K562 (cell line): Measurements from ENCODE around the gene CYBRD1. TPM values are rescaled to one million over a fixed set of nuclear protein-coding genes. Genes with fewer than 3 reads are reported as not detected.

ENCODE experiments used
- ARID2 ChIP-seq: fragments of 450-650 bp; IDR thresholded peaks from 2 replicates; pipeline ENCODE4 v1.6.1; 2017; ENCODE audit warnings: antibody characterized with exemption, mild to moderate bottlenecking
- ATF1 ChIP-seq, 2 experiments: fragments of 450-650 bp in 1 of 2; IDR thresholded peaks; 2 replicates each; pipeline ENCODE4 v1.6.1; 2016; ENCODE audit warnings: missing compliant biosample characterization in 1 of 2, missing genetic modification characterization in 1 of 2
- ETV1 ChIP-seq: fragments of 450-650 bp; conservative IDR thresholded peaks from 2 replicates; pipeline ENCODE4 v1.6.1; 2016; ENCODE audit warnings: missing genetic modification characterization, control low read depth, low read depth, missing compliant biosample characterization
- EZH2 ChIP-seq: IDR thresholded peaks from 2 replicates; pipeline ENCODE4 v1.6.1; 2012; ENCODE audit warnings: low read depth, mild to moderate bottlenecking, inconsistent platforms, low read length, borderline replicate concordance
- KAT2B ChIP-seq: IDR thresholded peaks from one replicate; pipeline ENCODE4 v1.6.1; 2012; ENCODE audit warnings: low read depth, mild to moderate bottlenecking, control low read depth, inconsistent platforms, low read length, moderate library complexity
- NFIX ChIP-seq: fragments of 250-450 bp; sonication (Bioruptor Pico); IDR thresholded peaks from 2 replicates; pipeline ENCODE4 v1.4.0; 2020; ENCODE audit warnings: low read depth, mild to moderate bottlenecking, moderate library complexity
- RB1 ChIP-seq: fragments of 450-650 bp; IDR thresholded peaks from 2 replicates; pipeline ENCODE4 v1.6.1; 2017; ENCODE audit warnings: low read depth, mild to moderate bottlenecking
- SMAD3 ChIP-seq: fragments of 450-650 bp; formaldehyde crosslinking; conservative IDR thresholded peaks from 2 replicates; pipeline ENCODE4 v1.4.0; 2020; ENCODE audit warnings: mild to moderate bottlenecking
- SRF ChIP-seq, 2 experiments: fragments of 250-450, 450-650 bp in 1 of 2; sonication (Bioruptor Pico) in 1 of 2; sonication (generic) in 1 of 2; formaldehyde crosslinking; IDR thresholded peaks; 2 replicates each; pipeline versions ENCODE4 v1.5.0 to v1.5.1; 2020 to 2022; ENCODE audit warnings: mild to moderate bottlenecking in 1 of 2, missing genetic modification reagents in 1 of 2
- TOE1 ChIP-seq, 2 experiments: fragments of 450-650 bp in 1 of 2; sonication (generic) in 1 of 2; formaldehyde crosslinking in 1 of 2; IDR thresholded peaks; 2 replicates each; pipeline versions ENCODE4 v1.7.1 to v1.8.0; 2016 to 2022; ENCODE audit warnings: borderline replicate concordance in 2 of 2, mild to moderate bottlenecking in 2 of 2, antibody characterized with exemption in 1 of 2, inconsistent platforms in 1 of 2, low read depth in 1 of 2, missing genetic modification reagents in 1 of 2, moderate library complexity in 1 of 2
- XRCC3 ChIP-seq: fragments of 450-650 bp; IDR thresholded peaks from 2 replicates; pipeline ENCODE4 v1.6.1; 2017; ENCODE audit warnings: mild to moderate bottlenecking, moderate library complexity
- YY1 ChIP-seq, 3 experiments: IDR thresholded peaks; 2 replicates each; pipeline ENCODE4 v1.6.1; 2011; ENCODE audit warnings: low read length in 2 of 3, mild to moderate bottlenecking in 2 of 3, moderate library complexity in 2 of 3, borderline replicate concordance in 1 of 3, control low read depth in 1 of 3, low read depth in 1 of 3; ENCODE audit not compliant: insufficient read depth in 3 of 3, insufficient replicate concordance in 2 of 3, control insufficient read depth in 1 of 3, insufficient read length in 1 of 3; ENCODE audit errors: extremely low read depth in 1 of 3
- ZBTB40 ChIP-seq, 2 experiments: fragments of 450-650 bp in 1 of 2; sonication (generic) in 1 of 2; formaldehyde crosslinking in 1 of 2; IDR thresholded peaks; 2 replicates each; pipeline versions ENCODE4 v1.7.1 to v1.9.0; 2016 to 2022; ENCODE audit warnings: inconsistent platforms in 1 of 2, mild to moderate bottlenecking in 1 of 2, missing genetic modification reagents in 1 of 2
- ZFP91 ChIP-seq: sonication (generic); formaldehyde crosslinking; IDR thresholded peaks from 2 replicates; pipeline ENCODE4 v1.8.0; 2022; ENCODE audit warnings: mild to moderate bottlenecking, missing genetic modification reagents
- ZFX ChIP-seq: sonication (generic); formaldehyde crosslinking; IDR thresholded peaks from 2 replicates; pipeline ENCODE4 v1.8.0; 2022; ENCODE audit warnings: mild to moderate bottlenecking, missing genetic modification reagents, moderate library complexity
- polyA plus RNA-seq, 8 experiments: library from polyadenylated mRNA; depleted of rRNA in 4 of 8; stranded (reverse) in 5 of 8; unstranded in 3 of 8; fragments of >200 nt; fragmentation: Nextera tagmentation in 2 of 8; fragmentation: Illumina TruSeq in 1 of 8; extraction: Ambion mirVana in 2 of 8; extraction: Trizol in 1 of 8; gene quantifications; 2 replicates each; pipeline versions ENCODE4 v1.2.1 to v1.2.3, GENCODE V29; 2011 to 2014; ENCODE audit warnings: inconsistent platforms in 1 of 8, missing spikeins in 1 of 8
- total RNA-seq, 7 experiments: library from RNA; depleted of rRNA in 6 of 7; stranded (reverse); fragments of >200 nt in 6 of 7; fragmentation: Illumina TruSeq in 2 of 7; extraction: Trizol in 2 of 7; gene quantifications; 2 replicates each; pipeline versions ENCODE4 v1.2.1 to v1.2.3, GENCODE V29; 2011 to 2021; ENCODE audit warnings: low replicate concordance in 1 of 7

The CYBRD1 gene
- total and polyA plus RNA-seq, 9 of the 15 experiments (the other 6 are each of a cell fraction or from before 2014, with no cell fraction given), result 9.6 to 22.4 (median 15.6) TPM

GRCh38 chr2:171574149-171574795 lies 52.0 kb downstream of the CYBRD1 start (continued):
- TF ChIP-seq SRF (CRISPR knock-in tag; IDR thresholded peaks at IDR 0.05) (no peak), KAT2B (no peak), ARID2 (peak; percentile 65; the same call in 1 of the 2 replicates), EZH2 (no peak), ETV1 (tag) (no peak), ZFX (CRISPR knock-in tag) (peak; percentile 51; the same call in 1 of the 2 replicates), SMAD3 (CRISPR knock-in tag) (no peak), XRCC3 (no peak), TOE1 (IDR thresholded peaks at IDR 0.05; ENCODE audit: borderline replicate concordance) (0 out of 2 replicates have a peak, but pooled peaks have one; percentile 12), TOE1 (CRISPR knock-in tag; IDR thresholded peaks at IDR 0.05; ENCODE audit: borderline replicate concordance, low read depth) (no peak), NFIX (CRISPR knock-in tag) (no peak), ATF1 (CRISPR knock-in tag; IDR thresholded peaks at IDR 0.05) (no peak), ATF1 (tag; IDR thresholded peaks at IDR 0.05) (peak; percentile 52), ZFP91 (CRISPR knock-in tag) (no peak), RB1 (peak; percentile 76; the same call in 1 of the 2 replicates), ZBTB40 (IDR thresholded peaks at IDR 0.05) (0 out of 2 replicates have a peak, but pooled peaks have one; percentile 14), ZBTB40 (CRISPR knock-in tag; IDR thresholded peaks at IDR 0.05) (no peak), YY1 (IDR thresholded peaks at IDR 0.05; ENCODE audit: borderline replicate concordance in 1 of 3, control insufficient read depth in 1 of 3, extremely low read depth in 1 of 3, insufficient read depth in 3 of 3, insufficient read length in 1 of 3, insufficient replicate concordance in 2 of 3, low read depth in 1 of 3, low read length in 2 of 3) (no peak)
